Bronchial epithelial cell (primary cell): ENCODE measurements around the gene IFNAR2. TPM values are rescaled to one million over a fixed set of nuclear protein-coding genes. Genes with fewer than 3 reads are reported as not detected.
"Not testable (repeated sequence)": the region's sequence is repeated elsewhere in the genome, so short reads cannot be mapped to it uniquely, and the experiment has no call there.

Experiments used
- DNase-seq: peaks from one replicate; pipeline ENCODE4 v3.0.0-alpha.2; 2010; ENCODE audit warnings: low read depth
- FAIRE-seq: peaks from 2 replicates; lab custom pipeline; 2011; peaks lifted over from hg19 to GRCh38; lab: Jason Lieb, UNC
- H3K27me3 ChIP-seq: 2 replicates; pipeline ENCODE4 v1.5.1; 2011; ENCODE audit warnings: low read length; ENCODE audit not compliant: control insufficient read depth, insufficient read depth
- H3K36me3 ChIP-seq: 2 replicates; pipeline ENCODE4 v1.5.1; 2011; ENCODE audit warnings: low read length; ENCODE audit not compliant: control insufficient read depth, insufficient read depth
- H3K4me3 ChIP-seq: 2 replicates; pipeline ENCODE4 v1.5.1; 2011; ENCODE audit warnings: mild to moderate bottlenecking, low read depth, low read length, control low read depth
- CTCF ChIP-seq: IDR thresholded peaks from 2 replicates; pipeline ENCODE4 v1.5.1; 2011; ENCODE audit warnings: mild to moderate bottlenecking, moderate library complexity, low read length, control low read depth, inconsistent platforms; ENCODE audit not compliant: insufficient read depth, severe bottlenecking
- total RNA-seq: library from RNA; depleted of rRNA; stranded (reverse); fragments of >200 nt; gene quantifications from 2 replicates; pipeline ENCODE4 v1.2.1, GENCODE V29; 2014

IFNAR2 gene
- total RNA-seq, 1 donor from 2014 or later = 2.1 TPM

- TF ChIP-seq CTCF = no peak
Observed at GRCh38 chr21:33247599-33247998, 17.9 kb downstream of the IFNAR2 start.

GRCh38 chr21:33249331-33250002, 19.7 kb downstream of the IFNAR2 start:
- Histone ChIP-seq H3K4me3 (no peak overlapping the region), H3K36me3 (peaks cover 4% of the 10 kb centered on the region), H3K27me3 (no peaks in the 10 kb centered on the region)
- no peak for TF ChIP-seq CTCF
- no peak for DNase-seq
- no peak for FAIRE-seq

More at GRCh38 chr21:33247599-33247998, 17.9 kb downstream of the IFNAR2 start:
- no peak for DNase-seq
- Histone ChIP-seq H3K4me3 (no peak overlapping the region), H3K27me3 (no peaks in the 10 kb centered on the region), H3K36me3 (peaks cover 4% of the 10 kb centered on the region)
- FAIRE-seq = no peak

GRCh38 chr21:33251119-33251518, 21.4 kb downstream of the IFNAR2 start:
- Histone ChIP-seq H3K36me3 (peaks cover 4% of the 10 kb centered on the region), H3K4me3 (no peak overlapping the region), H3K27me3 (no peaks in the 10 kb centered on the region)
- FAIRE-seq (no peak), DNase-seq (no peak)
- no peak for TF ChIP-seq CTCF

GRCh38 chr21:33253382-33253781, 23.6 kb downstream of the IFNAR2 start:
- DNase-seq, FAIRE-seq, H3K36me3 ChIP-seq, H3K27me3 ChIP-seq, H3K4me3 ChIP-seq: not testable (repeated sequence)

GRCh38 chr21:33254766-33255165, 25.0 kb downstream of the IFNAR2 start:
- TF ChIP-seq CTCF = no peak
- DNase-seq = no peak
- Histone ChIP-seq H3K36me3 (peaks cover 4% of the 10 kb centered on the region), H3K27me3 (no peaks in the 10 kb centered on the region), H3K4me3 (no peak overlapping the region)
- FAIRE-seq = no peak

GRCh38 chr21:33255404-33255803, 25.7 kb downstream of the IFNAR2 start:
- no peak for TF ChIP-seq CTCF
- DNase-seq (no peak), FAIRE-seq (no peak)
- Histone ChIP-seq H3K27me3 (no peaks in the 10 kb centered on the region), H3K36me3 (peaks cover 4% of the 10 kb centered on the region), H3K4me3 (no peak overlapping the region)
